HFFc6 (cell line): Measurements from ENCODE around the gene GK. TPM values are rescaled to one million over a fixed set of nuclear protein-coding genes. Genes with fewer than 3 reads are reported as not detected.
"Not testable (repeated sequence)": the region's sequence is repeated elsewhere in the genome, so short reads cannot be mapped to it uniquely, and the experiment has no call there.

Source experiments
- DNase-seq: peaks from one replicate; pipeline ENCODE4 v3.0.0-alpha.2; 2018
- H3K27ac Mint-ChIP-seq: 2 replicates; pipeline ENCODE4 v1.8.0; 2020; ENCODE audit warnings: mild to moderate bottlenecking, mixed read lengths
- H3K27me3 Mint-ChIP-seq: 2 replicates; pipeline ENCODE4 v1.8.0; 2021; ENCODE audit warnings: mild to moderate bottlenecking, moderate library complexity, mixed read lengths; ENCODE audit not compliant: insufficient read depth
- H3K36me3 Mint-ChIP-seq: 2 replicates; pipeline ENCODE4 v1.8.0; 2021; ENCODE audit warnings: low read depth, mixed read lengths
- H3K4me1 Mint-ChIP-seq: 2 replicates; pipeline ENCODE4 v1.8.0; 2020; ENCODE audit warnings: low read depth, mixed read lengths
- H3K4me3 Mint-ChIP-seq: 2 replicates; pipeline ENCODE4 v1.8.0; 2020; ENCODE audit warnings: mild to moderate bottlenecking, moderate library complexity, mixed read lengths
- H3K9me3 Mint-ChIP-seq: 2 replicates; pipeline ENCODE4 v1.8.0; 2020; ENCODE audit warnings: mild to moderate bottlenecking, mixed read lengths
- CTCF ChIP-seq: fragments of 200-600 bp; sonication (generic); IDR thresholded peaks from 2 replicates; pipeline ENCODE4 v1.5.0; 2021; ENCODE audit warnings: antibody characterized with exemption, mild to moderate bottlenecking
- total RNA-seq, 6 experiments: library from RNA; stranded (reverse); fragmentation: NEBNext Ultra II Directional; extraction: Animal tissue kit (Norgen Biotek cat#: 25700); gene quantifications; 2 replicates in 1 of 6; 3 replicates in 5 of 6; pipeline ENCODE4 v1.2.3, GENCODE V29; 2021

The GK gene
- total RNA-seq, 6 experiments from 2014 or later = 5.2 to 8.7 (median 7.9) TPM

DNA sequence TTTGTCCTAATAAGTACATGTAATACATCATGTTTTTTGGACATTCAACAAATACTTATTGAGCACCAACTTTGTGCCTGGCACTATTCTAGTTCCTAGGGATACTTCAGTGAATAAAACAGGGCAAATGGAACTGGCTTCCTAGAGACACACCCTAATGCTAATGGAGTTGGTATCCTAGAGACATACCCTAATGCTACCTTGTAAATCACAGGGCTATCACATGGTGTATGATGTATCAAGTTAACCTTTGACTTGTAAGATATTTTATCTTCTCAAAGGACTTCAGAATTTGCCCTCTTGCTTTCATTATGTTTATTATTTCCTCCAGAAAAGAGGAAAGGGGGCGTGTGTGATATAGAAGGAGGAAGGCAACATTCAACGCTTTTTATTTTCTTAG, 10.1 kb downstream of the GK start:
- Mint-ChIP-seq H3K27ac (no peak overlapping the region), H3K27me3 (no peaks in the 10 kb centered on the region), H3K4me3 (no peak overlapping the region), H3K36me3 (peaks cover 4% of the 10 kb centered on the region), H3K9me3 (no peaks in the 10 kb centered on the region), H3K4me1 (peaks cover 23% of the 10 kb centered on the region)
- TF ChIP-seq CTCF = no peak
- no peak for DNase-seq

DNA sequence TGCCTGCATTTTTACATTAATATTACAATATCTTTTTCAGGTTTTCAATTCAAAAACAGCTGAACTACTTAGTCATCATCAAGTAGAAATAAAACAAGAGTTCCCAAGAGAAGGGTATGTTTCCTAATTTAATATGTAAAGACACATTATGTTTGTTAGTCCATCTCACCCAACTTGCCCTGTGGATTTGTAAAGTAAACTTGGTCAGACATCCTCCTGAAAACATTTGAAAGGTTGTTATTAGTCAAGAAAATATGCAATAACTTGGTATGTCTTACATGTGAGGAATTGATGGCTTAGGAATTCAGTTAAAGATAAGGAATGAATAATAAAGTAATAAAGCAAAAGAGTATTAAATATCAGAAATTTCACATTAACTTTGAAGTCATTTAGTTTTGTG, 12.2 kb downstream of the GK start:
- H3K27me3 Mint-ChIP-seq = no peaks in the 10 kb centered on the region

DNA sequence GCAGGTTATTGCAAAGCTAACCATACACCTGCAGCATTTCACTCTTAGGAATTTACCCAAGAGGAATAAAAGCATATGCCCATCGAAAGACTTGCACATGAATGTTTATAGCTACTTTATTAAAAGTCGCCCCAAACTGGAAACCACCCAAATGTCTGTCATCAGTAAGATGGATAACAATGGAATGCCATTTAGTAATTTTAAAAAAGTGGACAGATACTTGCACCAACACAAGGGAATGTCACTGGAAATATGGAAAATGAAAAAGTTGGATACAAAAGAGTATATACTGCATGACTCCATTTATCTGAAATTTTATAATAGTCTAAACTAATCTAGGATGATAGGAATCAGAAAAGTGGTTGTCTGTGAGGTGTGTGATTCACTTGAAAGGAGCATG, 12.9 kb downstream of the GK start:
- Mint-ChIP-seq H3K27ac (no peak overlapping the region), H3K4me1 (peaks cover 11% of the 10 kb centered on the region), H3K27me3 (no peaks in the 10 kb centered on the region), H3K36me3 (peaks cover 14% of the 10 kb centered on the region), H3K9me3 (no peaks in the 10 kb centered on the region), H3K4me3 (no peak overlapping the region)
- TF ChIP-seq CTCF = no peak
- no peak for DNase-seq

More for the DNA sequence above, 12.2 kb downstream of the GK start:
- H3K27ac Mint-ChIP-seq = no peak overlapping the region
- no peak for DNase-seq
- no peaks in the 10 kb centered on the region for H3K9me3 Mint-ChIP-seq
- no peak overlapping the region for H3K4me3 Mint-ChIP-seq
- peaks cover 14% of the 10 kb centered on the region for H3K36me3 Mint-ChIP-seq
- no peak for TF ChIP-seq CTCF
- H3K4me1 Mint-ChIP-seq = peaks cover 13% of the 10 kb centered on the region

DNA sequence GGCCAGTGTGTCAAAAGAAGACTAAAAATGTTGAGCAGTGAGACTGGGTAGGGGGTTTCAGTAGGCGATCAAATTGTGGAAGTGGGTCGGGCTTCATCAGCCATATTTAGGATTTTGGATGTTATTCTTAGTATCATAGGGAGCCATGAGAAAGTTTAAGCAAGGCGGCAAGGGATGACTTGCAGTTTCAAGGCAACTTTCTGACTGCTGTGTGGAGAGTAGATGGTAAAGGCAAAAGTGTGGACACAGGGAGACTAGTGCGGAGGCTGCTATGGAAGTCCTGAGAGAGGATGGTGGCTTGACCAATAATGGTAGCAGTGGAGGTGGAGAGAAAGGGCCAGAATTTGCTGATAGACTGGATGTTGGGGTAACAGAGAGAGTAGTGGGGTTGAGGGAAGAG, 15.4 kb downstream of the GK start:
- DNase-seq = no peak
- H3K27ac Mint-ChIP-seq = no peak overlapping the region
- no peaks in the 10 kb centered on the region for H3K27me3 Mint-ChIP-seq
- H3K4me3 Mint-ChIP-seq = no peak overlapping the region
- peaks cover 6% of the 10 kb centered on the region for H3K4me1 Mint-ChIP-seq
- H3K36me3 Mint-ChIP-seq = peaks cover 14% of the 10 kb centered on the region
- no peaks in the 10 kb centered on the region for H3K9me3 Mint-ChIP-seq
- TF ChIP-seq CTCF = no peak

- not testable (repeated sequence) for DNase-seq, H3K27ac Mint-ChIP-seq, H3K4me1 Mint-ChIP-seq, H3K27me3 Mint-ChIP-seq, H3K9me3 Mint-ChIP-seq, H3K4me3 Mint-ChIP-seq
- peak; percentile 31; the same call in 1 of the 2 replicates for TF ChIP-seq CTCF
- H3K36me3 Mint-ChIP-seq = peaks cover 14% of the 10 kb centered on the region
These were observed 18.0 kb downstream of the GK start for GRCh38 chrX:30671189-30671588.
